AG08396 (cell line): ENCODE results near the gene NELL1.

Experiments
- DNase-seq: peaks from one replicate; pipeline ENCODE4 v3.0.0; 2012; ENCODE audit warnings: low spot score, mixed read lengths

The NELL1 gene

GRCh38 chr11:20874358-20874757, 205.0 kb downstream of the NELL1 start:
- no peak for DNase-seq

- DNase-seq = no peak
Observed at GRCh38 chr11:20875889-20876288, 206.5 kb downstream of the NELL1 start.

DNA sequence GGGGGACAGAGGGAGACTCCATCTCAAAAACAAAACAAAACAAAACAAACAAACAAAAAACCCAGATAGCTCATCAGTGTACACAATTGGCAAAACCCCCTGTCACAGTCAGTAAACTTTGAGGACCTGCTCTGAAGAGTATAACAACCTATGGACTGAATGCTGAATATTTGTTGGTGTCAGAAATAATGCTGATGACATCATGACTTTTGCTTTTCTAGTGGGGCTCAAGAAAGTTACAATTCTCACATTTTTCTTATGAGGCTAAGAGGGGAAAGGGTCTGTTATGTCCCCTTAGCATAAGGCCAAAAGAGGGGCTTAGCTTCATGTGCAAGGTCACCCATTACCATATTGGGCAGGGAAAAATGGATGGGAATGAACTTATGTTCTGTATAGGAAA, 207.4 kb downstream of the NELL1 start:
- no peak for DNase-seq

DNA sequence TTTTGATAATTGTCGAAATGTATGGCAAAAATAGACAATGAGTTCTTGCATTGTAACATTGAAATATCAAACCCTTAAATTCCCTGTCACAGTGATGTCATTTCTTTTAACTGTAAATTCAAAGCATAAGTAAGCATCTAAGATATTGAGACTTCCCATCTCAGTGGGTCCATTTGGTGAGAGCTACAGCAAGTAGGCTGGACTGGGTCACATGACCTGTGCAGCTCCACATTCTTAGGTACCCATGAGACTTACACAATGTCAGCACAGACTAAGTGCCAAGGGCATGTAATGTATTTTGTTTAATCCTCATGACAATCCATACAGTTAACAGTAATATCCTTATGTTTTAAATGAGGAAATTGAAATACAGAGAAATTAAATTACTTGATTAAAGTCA, 210.7 kb downstream of the NELL1 start:
- no peak for DNase-seq

- no peak for DNase-seq
Observed at GRCh38 chr11:20881328-20882079, 212.1 kb downstream of the NELL1 start.

DNA sequence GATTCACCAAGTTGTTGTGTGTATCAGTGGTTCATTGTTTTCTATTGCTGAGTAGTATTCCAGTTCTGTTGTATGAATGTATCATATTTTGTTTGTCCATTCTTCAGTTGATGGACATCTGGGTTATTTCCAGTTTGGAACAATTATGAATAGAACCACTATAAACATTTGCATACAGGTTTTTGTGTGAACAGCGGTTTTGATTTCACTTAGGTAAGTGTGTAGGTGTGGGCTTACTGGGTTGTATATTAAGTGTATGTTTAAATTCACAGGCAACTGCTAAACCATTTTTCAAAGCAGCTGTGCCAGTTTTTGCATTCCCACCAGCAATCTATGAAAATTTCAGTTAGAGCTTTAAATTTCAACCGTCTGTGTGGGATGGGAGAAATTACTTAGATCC, 217.8 kb downstream of the NELL1 start:
- no peak for DNase-seq

GRCh38 chr11:20894296-20894695, 224.9 kb downstream of the NELL1 start:
- no peak for DNase-seq

DNA sequence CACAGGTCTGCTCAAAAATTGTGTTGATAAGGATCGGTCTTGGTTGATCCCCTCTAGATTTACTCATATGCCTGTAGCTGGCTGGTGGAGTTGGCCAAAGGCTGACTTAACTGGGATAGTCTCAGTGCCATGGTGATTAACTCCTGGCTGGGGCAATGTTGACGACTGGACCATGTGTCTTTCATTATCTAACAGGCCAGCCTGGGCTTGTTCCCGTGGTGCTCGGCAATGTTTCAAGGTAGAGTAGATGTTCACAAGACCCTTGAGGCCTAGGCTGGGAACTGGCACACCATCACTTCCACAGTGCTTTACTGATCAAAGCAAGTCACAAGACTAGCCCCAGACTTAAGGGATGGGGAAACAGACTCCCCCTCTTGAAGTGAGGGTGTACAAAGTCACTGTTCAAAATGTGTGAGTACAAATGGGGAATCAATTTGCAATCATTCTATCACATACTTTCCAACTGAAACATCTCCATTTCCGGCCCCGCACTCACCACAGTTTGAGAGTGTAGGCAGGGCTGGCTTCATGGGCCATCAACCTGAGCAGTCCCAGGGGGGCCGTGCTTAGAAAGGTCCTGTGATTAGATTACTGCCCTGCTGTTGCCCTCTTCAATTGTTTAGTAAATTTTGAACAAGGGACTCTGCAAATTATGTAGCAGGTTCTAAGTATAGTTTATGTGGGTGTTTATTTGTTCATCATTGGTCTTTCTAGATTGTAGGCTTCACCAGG, 240.8 kb downstream of the NELL1 start:
- DNase-seq = no peak

DNA sequence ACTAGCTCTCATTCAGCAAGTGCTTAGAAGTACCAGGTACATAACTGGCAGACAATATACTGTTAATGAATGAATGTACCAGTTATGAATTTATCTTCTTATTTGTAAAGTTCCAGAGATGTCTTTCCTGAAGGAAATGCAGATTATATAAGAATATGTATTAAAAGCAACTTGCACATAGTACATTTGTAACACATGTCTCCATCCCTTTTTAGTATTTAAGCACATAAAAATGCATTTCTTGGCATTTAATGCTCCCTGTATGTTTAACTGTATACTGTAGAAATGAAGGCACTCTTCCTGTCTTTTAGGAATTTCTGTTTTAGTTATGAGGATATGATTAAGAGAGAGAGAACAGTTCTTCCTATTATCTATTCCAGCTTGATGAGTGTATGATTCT, 241.3 kb downstream of the NELL1 start:
- DNase-seq = no peak

DNA sequence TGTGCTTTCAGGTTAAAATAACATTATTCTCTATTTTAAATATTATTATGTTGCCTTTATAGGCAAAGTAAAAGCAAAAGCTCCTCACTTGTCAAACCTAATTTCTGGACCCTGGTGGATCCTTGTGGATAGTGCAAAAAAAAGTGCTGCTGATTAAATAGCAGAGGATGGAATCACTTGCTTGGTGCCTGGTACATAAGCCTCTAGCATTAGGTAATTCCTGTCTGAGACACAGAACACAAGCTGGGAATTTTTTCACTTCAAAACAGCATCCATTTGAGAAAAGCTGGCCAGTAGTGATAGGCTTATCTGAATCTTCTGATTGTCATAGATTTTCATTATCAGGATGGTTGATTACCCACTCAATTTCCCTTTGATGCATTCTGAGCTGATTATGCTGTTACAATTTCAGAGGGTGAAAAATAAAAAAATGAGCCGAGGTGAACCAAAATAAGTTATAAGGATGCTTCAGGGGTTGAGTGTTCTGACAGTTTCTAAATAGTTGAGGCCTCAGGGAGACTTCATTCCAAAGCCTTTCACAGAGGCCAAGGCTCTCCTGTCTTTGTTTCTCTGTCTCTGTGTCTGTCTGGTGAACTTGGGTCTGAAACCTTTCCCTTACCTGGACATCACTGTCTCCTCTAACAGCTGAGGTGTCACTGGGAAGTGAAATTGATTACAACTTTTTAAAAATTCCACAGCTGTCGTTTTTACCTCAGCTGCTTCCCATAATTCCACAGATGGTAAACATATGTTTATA, 242.9 kb downstream of the NELL1 start:
- DNase-seq = no peak

DNA sequence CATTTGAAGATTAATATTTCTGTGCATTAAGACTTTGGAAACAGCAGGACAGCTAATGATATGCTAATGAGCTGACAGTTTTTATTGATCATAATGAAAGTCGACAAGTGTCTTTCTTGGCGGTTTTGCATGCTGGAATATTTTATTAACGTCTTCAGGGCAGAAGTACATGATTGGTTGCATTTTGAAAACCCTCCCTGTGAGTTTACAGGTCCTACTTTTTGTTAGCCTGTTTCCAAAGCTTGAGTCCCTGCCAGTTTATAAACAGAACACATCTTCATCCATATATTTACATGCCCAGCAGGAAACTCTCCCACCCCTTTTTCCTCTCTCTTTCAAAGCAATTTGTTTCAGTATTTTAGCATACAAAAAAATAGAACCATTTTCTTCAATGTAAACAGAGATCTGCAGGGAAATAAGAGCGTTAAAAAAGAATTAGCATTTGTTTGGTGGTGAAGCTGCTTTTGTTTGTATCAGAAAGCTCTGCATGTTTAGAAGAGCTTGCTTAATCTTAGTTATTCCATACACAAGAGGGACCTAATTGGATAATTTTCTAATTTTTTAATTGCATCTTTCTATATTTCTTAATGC, 243.6 kb downstream of the NELL1 start:
- no peak for DNase-seq

GRCh38 chr11:20917306-20917705, 247.9 kb downstream of the NELL1 start:
- DNase-seq = no peak

- DNase-seq = no peak
Observed at GRCh38 chr11:20926799-20927540, 257.6 kb downstream of the NELL1 start.

GRCh38 chr11:20931029-20931428, 261.6 kb downstream of the NELL1 start:
- DNase-seq = no peak

DNA sequence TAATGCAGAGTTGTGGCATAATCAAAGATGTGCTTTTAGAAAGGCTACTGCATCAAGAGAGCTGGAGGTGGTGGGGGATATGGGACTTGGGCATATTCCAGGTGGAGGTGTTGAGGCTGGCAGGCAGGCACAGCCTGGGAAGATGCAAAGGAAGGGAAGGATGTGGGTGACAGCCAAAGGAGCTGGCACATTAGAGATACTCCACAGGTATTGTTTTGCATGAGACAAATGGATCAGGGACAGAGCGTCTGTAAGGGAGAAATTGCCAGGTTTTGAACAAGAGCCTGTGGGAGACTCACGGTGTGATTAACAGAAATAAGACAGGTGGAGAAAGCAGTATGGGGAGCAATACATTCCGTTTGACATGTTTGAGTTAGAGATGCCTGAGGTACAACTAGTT, 263.7 kb downstream of the NELL1 start:
- DNase-seq = no peak

- no peak for DNase-seq
Observed at GRCh38 chr11:20933958-20934357, 264.6 kb downstream of the NELL1 start.

GRCh38 chr11:20934516-20934915, 265.1 kb downstream of the NELL1 start:
- DNase-seq = no peak

DNA sequence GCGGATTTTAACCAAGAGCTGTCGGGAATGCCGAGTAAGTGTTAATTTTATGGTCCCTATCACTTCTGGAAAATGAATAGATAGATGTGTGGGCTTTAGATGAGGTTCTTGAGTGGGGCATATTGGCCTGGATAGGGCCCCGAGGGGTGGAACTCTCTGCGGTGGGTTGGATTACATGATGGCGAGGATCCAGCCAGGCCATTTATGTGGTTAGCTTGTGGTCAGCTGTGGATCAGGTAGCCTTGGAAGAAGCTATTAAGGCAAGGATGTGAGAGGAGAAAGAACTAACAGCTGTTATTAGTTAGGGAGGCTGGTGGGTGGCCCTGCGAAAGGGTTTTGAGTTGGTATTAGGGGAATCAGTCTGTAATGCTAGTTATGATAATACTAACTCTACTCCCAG, 268.4 kb downstream of the NELL1 start:
- no peak for DNase-seq

DNA sequence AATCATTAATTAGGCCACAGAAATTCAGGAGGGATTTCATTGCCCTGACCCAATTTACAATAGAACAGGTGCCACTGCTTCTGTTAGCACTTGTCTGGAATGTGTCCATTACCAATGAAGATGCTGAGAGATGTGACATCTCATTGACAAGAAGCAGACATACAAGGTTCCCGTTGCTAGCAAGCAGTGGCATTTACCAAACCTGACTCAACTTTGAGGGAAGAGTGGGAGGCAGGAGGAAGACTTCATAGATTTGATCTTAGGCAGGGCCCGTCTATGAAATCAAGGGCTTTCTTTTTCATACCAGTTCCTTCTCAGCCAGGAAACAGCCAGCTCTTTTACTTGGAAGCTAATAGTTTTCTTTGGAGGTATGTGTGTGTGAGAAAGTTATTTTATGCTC, 280.2 kb downstream of the NELL1 start:
- no peak for DNase-seq

DNA sequence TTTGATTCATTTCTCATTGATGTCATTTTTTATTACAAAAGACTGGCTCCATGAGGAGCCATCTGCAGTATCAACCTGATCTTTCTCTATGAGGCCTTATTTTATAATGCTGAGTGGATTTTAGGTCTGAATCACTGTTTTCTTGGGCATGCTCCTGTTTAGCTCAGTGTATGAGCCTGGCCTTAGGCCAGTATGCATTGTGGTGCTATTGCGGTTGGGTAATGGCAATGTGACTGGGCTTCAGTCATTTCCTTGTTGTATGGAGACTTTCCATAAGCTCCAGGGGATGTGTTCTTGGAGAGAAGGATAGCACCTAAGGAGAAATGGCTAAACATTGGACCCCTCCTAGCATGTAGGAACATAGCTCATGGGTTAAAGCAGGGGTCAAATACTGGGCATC, 293.2 kb downstream of the NELL1 start:
- DNase-seq = no peak

- no peak for DNase-seq
Observed at GRCh38 chr11:20963596-20963995, 294.2 kb downstream of the NELL1 start.

DNA sequence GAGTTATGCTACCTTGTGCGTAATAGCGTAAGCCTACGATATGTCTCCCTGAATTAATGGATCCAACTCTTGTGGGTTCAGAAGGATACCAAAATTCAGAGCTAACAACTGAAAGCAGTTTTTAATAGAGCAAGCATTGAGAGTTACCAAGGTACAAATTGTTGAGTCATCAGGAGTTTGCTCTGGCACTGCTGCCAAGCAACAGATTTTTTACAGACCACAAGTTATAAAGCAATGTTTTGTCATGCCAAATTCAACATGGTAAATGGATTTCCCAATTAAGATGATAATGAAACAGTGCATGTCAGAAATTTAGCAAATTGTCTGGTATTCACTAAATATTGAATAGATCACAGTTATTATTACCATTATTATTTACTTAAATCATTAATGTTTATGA, 295.6 kb downstream of the NELL1 start:
- no peak for DNase-seq
